HepG2 (cell line): Measurements from ENCODE around the gene ACO1. TPM values are rescaled to one million over a fixed set of nuclear protein-coding genes. Genes with fewer than 3 reads are reported as not detected.

Source experiments
- ATF7-NPFF ChIP-seq: sonication (generic); formaldehyde crosslinking; IDR thresholded peaks from 2 replicates; pipeline ENCODE4 v1.8.1; 2023; ENCODE audit warnings: mild to moderate bottlenecking, low read depth, missing genetic modification reagents, moderate library complexity
- BHLHE40 ChIP-seq: IDR thresholded peaks from 2 replicates; pipeline ENCODE4 v1.6.1; 2011; ENCODE audit warnings: low read length, improper control_type of control experiment
- ETV5 ChIP-seq: IDR thresholded peaks from 2 replicates; pipeline ENCODE4 v1.6.1; 2018; ENCODE audit warnings: missing biosample characterization, missing genetic modification reagents, inconsistent platforms, borderline replicate concordance
- GATA4 ChIP-seq: sonication (generic); IDR thresholded peaks from 2 replicates; pipeline ENCODE4 v1.6.1; 2016; ENCODE audit warnings: antibody characterized with exemption, low read depth, borderline replicate concordance
- HMG20A ChIP-seq: IDR thresholded peaks from 2 replicates; pipeline ENCODE4 v1.6.1; 2016; ENCODE audit warnings: borderline replicate concordance
- HNF4A ChIP-seq: sonication (generic); formaldehyde crosslinking; IDR thresholded peaks from 2 replicates; pipeline ENCODE4 v1.4.0; 2020; ENCODE audit warnings: missing genetic modification reagents
- IKZF1 ChIP-seq: fragments of 450-650 bp; IDR thresholded peaks from 2 replicates; pipeline ENCODE4 v1.7.1; 2016
- NR1H2 ChIP-seq: sonication (generic); formaldehyde crosslinking; IDR thresholded peaks from 2 replicates; pipeline ENCODE4 v1.8.1; 2022; ENCODE audit warnings: low read depth, missing genetic modification reagents, borderline replicate concordance
- SRSF9 ChIP-seq: fragments of 200-400 bp; formaldehyde crosslinking; IDR thresholded peaks from 2 replicates; pipeline ENCODE4 v1.6.1; 2018; ENCODE audit warnings: borderline replicate concordance, mild to moderate bottlenecking, low read depth, low read length; ENCODE audit not compliant: insufficient read depth, poor library complexity, severe bottlenecking
- TCF7 ChIP-seq: sonication (generic); IDR thresholded peaks from 2 replicates; pipeline ENCODE4 v1.6.1; 2016; ENCODE audit warnings: antibody characterized with exemption, low read depth
- ZC3H4 ChIP-seq: sonication (generic); formaldehyde crosslinking; IDR thresholded peaks from 2 replicates; pipeline ENCODE4 v1.4.0; 2020; ENCODE audit warnings: missing genetic modification reagents, borderline replicate concordance
- ZNF230 ChIP-seq: sonication (generic); formaldehyde crosslinking; IDR thresholded peaks from 2 replicates; pipeline ENCODE4 v1.4.0; 2020; ENCODE audit warnings: mild to moderate bottlenecking, missing genetic modification reagents
- ZNF234 ChIP-seq: sonication (generic); formaldehyde crosslinking; conservative IDR thresholded peaks from 2 replicates; pipeline ENCODE4 v1.5.1; 2020; ENCODE audit warnings: mild to moderate bottlenecking, missing genetic modification reagents
- ZNF263 ChIP-seq: sonication (generic); formaldehyde crosslinking; IDR thresholded peaks from 2 replicates; pipeline ENCODE4 v1.4.0; 2020; ENCODE audit warnings: missing genetic modification reagents
- ZNF547 ChIP-seq: sonication (generic); formaldehyde crosslinking; IDR thresholded peaks from 2 replicates; pipeline ENCODE4 v1.5.1; 2020; ENCODE audit warnings: mild to moderate bottlenecking, missing genetic modification reagents
- polyA plus RNA-seq, 8 experiments: library from polyadenylated mRNA; depleted of rRNA in 3 of 8; stranded (reverse) in 7 of 8; unstranded in 1 of 8; fragments of >200 nt; fragmentation: Illumina TruSeq in 4 of 8; extraction: Trizol in 4 of 8; gene quantifications; 2 replicates each; pipeline versions ENCODE4 v1.2.1 to v1.2.3, GENCODE V29; 2011 to 2016; ENCODE audit warnings: low read depth in 4 of 8, missing spikeins in 1 of 8, mixed read lengths in 1 of 8; ENCODE audit not compliant: insufficient read depth in 1 of 8
- total RNA-seq, 5 experiments: library from RNA; depleted of rRNA; stranded (reverse); fragments of >200 nt; fragmentation: Illumina TruSeq; extraction: Trizol; gene quantifications; 2 replicates each; pipeline ENCODE4 v1.2.3, GENCODE V29; 2016; ENCODE audit warnings: low read depth in 1 of 5
- TF ChIP-seq, protein P1 (sequence below): sonication (generic); formaldehyde crosslinking; IDR thresholded peaks from 2 replicates; pipeline ENCODE4 v1.5.0; 2020; ENCODE audit warnings: mild to moderate bottlenecking, missing genetic modification reagents
- TF ChIP-seq, protein P2 (sequence below): sonication (generic); formaldehyde crosslinking; IDR thresholded peaks from 2 replicates; pipeline ENCODE4 v1.5.0; 2020; ENCODE audit warnings: mild to moderate bottlenecking, missing genetic modification reagents
- TF ChIP-seq, protein P3 (sequence below): sonication (generic); formaldehyde crosslinking; IDR thresholded peaks from 2 replicates; pipeline ENCODE4 v1.5.0; 2020; ENCODE audit warnings: missing genetic modification reagents
- TF ChIP-seq, protein P4 (sequence below): sonication (generic); formaldehyde crosslinking; IDR thresholded peaks from 2 replicates; pipeline ENCODE4 v1.5.1; 2020; ENCODE audit warnings: missing genetic modification reagents, mild to moderate bottlenecking, borderline replicate concordance
- TF ChIP-seq, protein P5 (sequence below): sonication (generic); formaldehyde crosslinking; IDR thresholded peaks from 2 replicates; pipeline ENCODE4 v1.4.0; 2020; ENCODE audit warnings: missing genetic modification reagents, low read depth, mild to moderate bottlenecking, borderline replicate concordance

The ACO1 gene
- total and polyA plus RNA-seq, 2 of the 13 experiments (the other 11 are each of a cell fraction or from before 2014, with no cell fraction given) = 20.1 to 48.2 TPM

DNA sequence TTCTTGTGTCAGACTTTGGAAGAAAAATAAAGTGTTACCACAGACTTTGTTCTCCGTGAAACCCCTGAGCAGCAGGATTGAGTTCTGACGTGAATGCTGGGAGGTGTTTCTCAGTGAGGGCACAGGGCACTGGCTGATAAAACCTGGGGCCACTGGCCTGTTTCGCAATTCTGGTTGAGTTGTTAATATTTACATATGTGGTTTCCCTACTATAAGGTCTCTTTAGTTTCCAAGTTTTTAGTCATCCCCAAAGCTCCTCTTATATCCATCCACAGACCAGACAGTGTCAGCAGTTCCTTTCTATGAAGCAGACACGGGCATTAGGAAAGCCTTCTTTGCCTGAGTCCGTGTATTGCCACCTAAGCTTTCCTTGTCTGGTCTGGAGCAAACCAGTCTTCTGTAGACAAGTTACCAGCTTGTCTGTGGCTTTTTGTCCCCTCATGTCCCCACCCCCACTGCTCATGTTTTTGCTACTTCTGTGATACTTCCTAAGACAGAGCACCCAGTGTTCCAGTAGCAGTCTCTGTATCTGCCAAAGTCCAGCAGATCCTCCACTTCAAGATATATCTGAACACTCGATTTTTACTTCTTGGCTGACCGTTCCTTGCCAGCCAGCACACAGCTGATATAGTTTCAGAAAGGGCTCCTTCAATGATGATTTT lies 42.0 kb downstream of the ACO1 start (continued):
- TF ChIP-seq ZNF263 (peak; percentile 91), HNF4A (CRISPR knock-in tag) (peak; percentile 82), ZNF234 (CRISPR knock-in tag) (no peak), ZNF547 (no peak), ZNF230 (CRISPR knock-in tag) (no peak), TCF7 (no peak), ATF7-NPFF (CRISPR knock-in tag) (no peak), NR1H2 (no peak), GATA4 (peak; percentile 66; the same call in 1 of the 2 replicates), SRSF9 (no peak), IKZF1 (no peak), BHLHE40 (no peak), ETV5 (CRISPR knock-in tag) (no peak; the same call in 1 of the 2 replicates), ZC3H4 (CRISPR knock-in tag) (no peak), HMG20A (CRISPR knock-in tag) (peak; percentile 79; the same call in 1 of the 2 replicates)
- TF ChIP-seq, protein P1, sequence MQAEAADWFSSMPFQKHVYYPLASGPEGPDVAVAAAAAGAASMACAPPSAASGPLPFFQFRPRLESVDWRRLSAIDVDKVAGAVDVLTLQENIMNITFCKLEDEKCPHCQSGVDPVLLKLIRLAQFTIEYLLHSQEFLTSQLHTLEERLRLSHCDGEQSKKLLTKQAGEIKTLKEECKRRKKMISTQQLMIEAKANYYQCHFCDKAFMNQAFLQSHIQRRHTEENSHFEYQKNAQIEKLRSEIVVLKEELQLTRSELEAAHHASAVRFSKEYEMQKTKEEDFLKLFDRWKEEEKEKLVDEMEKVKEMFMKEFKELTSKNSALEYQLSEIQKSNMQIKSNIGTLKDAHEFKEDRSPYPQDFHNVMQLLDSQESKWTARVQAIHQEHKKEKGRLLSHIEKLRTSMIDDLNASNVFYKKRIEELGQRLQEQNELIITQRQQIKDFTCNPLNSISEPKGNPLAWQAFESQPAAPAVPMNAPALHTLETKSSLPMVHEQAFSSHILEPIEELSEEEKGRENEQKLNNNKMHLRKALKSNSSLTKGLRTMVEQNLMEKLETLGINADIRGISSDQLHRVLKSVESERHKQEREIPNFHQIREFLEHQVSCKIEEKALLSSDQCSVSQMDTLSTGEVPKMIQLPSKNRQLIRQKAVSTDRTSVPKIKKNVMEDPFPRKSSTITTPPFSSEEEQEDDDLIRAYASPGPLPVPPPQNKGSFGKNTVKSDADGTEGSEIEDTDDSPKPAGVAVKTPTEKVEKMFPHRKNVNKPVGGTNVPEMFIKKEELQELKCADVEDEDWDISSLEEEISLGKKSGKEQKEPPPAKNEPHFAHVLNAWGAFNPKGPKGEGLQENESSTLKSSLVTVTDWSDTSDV (CRISPR knock-in tag) = no peak
- TF ChIP-seq, protein P2, sequence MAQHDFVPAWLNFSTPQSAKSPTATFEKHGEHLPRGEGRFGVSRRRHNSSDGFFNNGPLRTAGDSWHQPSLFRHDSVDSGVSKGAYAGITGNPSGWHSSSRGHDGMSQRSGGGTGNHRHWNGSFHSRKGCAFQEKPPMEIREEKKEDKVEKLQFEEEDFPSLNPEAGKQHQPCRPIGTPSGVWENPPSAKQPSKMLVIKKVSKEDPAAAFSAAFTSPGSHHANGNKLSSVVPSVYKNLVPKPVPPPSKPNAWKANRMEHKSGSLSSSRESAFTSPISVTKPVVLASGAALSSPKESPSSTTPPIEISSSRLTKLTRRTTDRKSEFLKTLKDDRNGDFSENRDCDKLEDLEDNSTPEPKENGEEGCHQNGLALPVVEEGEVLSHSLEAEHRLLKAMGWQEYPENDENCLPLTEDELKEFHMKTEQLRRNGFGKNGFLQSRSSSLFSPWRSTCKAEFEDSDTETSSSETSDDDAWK (CRISPR knock-in tag) = no peak
- TF ChIP-seq, protein P3, sequence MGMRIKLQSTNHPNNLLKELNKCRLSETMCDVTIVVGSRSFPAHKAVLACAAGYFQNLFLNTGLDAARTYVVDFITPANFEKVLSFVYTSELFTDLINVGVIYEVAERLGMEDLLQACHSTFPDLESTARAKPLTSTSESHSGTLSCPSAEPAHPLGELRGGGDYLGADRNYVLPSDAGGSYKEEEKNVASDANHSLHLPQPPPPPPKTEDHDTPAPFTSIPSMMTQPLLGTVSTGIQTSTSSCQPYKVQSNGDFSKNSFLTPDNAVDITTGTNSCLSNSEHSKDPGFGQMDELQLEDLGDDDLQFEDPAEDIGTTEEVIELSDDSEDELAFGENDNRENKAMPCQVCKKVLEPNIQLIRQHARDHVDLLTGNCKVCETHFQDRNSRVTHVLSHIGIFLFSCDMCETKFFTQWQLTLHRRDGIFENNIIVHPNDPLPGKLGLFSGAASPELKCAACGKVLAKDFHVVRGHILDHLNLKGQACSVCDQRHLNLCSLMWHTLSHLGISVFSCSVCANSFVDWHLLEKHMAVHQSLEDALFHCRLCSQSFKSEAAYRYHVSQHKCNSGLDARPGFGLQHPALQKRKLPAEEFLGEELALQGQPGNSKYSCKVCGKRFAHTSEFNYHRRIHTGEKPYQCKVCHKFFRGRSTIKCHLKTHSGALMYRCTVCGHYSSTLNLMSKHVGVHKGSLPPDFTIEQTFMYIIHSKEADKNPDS = no peak
- TF ChIP-seq, protein P4, sequence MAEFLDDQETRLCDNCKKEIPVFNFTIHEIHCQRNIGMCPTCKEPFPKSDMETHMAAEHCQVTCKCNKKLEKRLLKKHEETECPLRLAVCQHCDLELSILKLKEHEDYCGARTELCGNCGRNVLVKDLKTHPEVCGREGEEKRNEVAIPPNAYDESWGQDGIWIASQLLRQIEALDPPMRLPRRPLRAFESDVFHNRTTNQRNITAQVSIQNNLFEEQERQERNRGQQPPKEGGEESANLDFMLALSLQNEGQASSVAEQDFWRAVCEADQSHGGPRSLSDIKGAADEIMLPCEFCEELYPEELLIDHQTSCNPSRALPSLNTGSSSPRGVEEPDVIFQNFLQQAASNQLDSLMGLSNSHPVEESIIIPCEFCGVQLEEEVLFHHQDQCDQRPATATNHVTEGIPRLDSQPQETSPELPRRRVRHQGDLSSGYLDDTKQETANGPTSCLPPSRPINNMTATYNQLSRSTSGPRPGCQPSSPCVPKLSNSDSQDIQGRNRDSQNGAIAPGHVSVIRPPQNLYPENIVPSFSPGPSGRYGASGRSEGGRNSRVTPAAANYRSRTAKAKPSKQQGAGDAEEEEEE = no peak; the same call in 1 of the 2 replicates
- TF ChIP-seq, protein P5, sequence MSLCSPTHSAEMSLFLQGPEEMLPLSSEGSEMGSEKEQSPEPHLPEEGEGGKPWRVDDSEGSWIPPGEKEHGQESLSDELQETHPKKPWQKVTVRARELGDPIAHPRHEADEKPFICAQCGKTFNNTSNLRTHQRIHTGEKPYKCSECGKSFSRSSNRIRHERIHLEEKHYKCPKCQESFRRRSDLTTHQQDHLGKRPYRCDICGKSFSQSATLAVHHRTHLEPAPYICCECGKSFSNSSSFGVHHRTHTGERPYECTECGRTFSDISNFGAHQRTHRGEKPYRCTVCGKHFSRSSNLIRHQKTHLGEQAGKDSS (CRISPR knock-in tag) = no peak
